Hepatocyte (in vitro differentiated cells): ENCODE measurements around the gene ATP9B.

ENCODE experiments used
- EZH2 ChIP-seq: fragments of 200-600 bp; sonication (generic); IDR thresholded peaks from 2 replicates; pipeline ENCODE4 v1.6.1; 2016; ENCODE audit warnings: antibody characterized with exemption, mild to moderate bottlenecking, borderline replicate concordance
- TF ChIP-seq, protein P1 (sequence below): fragments of 200-600 bp; sonication (generic); IDR thresholded peaks from 2 replicates; pipeline ENCODE4 v1.5.1; 2016; ENCODE audit warnings: antibody characterized with exemption, mild to moderate bottlenecking; ENCODE audit not compliant: poor library complexity

DNA sequence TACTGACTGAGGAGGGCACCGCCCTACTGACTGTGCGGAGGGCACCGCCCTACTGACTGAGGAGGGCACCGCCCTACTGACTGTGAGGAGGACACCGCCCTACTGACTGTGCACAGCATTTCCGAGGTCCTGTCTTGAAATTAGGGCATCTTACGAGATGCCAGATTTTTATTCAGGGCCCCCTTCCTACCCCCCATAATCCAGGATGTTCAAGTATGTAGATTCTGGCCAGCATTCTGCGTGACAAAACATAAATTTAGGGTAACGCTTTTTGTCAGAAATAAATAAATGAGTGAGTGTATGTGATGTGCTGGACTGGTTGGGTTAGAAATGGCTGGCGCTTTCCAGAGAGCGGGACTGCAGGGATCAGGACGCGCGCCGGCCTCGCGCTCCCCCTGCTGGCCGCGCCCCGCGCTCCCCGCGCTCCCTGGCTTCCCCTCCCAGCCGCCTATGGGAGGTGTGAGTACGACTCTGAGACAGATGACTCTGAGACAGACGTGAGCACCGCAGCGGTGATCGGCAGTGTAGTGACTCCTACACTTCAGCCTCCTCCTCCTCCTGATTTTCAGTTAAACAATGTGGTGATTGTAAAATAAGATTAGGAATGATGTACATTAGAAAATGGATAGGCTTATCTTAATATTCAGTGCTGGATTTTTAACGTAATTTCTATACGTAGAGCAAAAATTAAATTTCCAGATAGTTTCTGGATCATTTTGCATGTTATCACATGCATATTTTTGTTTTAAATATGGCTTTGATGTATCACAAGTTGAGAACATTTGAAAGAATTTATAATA is 177.3 kb downstream of the ATP9B start:
- TF ChIP-seq, protein P1, sequence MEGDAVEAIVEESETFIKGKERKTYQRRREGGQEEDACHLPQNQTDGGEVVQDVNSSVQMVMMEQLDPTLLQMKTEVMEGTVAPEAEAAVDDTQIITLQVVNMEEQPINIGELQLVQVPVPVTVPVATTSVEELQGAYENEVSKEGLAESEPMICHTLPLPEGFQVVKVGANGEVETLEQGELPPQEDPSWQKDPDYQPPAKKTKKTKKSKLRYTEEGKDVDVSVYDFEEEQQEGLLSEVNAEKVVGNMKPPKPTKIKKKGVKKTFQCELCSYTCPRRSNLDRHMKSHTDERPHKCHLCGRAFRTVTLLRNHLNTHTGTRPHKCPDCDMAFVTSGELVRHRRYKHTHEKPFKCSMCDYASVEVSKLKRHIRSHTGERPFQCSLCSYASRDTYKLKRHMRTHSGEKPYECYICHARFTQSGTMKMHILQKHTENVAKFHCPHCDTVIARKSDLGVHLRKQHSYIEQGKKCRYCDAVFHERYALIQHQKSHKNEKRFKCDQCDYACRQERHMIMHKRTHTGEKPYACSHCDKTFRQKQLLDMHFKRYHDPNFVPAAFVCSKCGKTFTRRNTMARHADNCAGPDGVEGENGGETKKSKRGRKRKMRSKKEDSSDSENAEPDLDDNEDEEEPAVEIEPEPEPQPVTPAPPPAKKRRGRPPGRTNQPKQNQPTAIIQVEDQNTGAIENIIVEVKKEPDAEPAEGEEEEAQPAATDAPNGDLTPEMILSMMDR = peak; percentile 97
- no peak for TF ChIP-seq EZH2
